ENCODE data around the gene KCNV2.

- no peak for TF ChIP-seq POLR2A (IDR thresholded peaks at IDR 0.05)
- TF ChIP-seq, protein P1, sequence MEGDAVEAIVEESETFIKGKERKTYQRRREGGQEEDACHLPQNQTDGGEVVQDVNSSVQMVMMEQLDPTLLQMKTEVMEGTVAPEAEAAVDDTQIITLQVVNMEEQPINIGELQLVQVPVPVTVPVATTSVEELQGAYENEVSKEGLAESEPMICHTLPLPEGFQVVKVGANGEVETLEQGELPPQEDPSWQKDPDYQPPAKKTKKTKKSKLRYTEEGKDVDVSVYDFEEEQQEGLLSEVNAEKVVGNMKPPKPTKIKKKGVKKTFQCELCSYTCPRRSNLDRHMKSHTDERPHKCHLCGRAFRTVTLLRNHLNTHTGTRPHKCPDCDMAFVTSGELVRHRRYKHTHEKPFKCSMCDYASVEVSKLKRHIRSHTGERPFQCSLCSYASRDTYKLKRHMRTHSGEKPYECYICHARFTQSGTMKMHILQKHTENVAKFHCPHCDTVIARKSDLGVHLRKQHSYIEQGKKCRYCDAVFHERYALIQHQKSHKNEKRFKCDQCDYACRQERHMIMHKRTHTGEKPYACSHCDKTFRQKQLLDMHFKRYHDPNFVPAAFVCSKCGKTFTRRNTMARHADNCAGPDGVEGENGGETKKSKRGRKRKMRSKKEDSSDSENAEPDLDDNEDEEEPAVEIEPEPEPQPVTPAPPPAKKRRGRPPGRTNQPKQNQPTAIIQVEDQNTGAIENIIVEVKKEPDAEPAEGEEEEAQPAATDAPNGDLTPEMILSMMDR (IDR thresholded peaks at IDR 0.05) = no peak
Observed at GRCh38 chr9:2767800-2768677, 50.7 kb downstream of the KCNV2 start.

All from esophagus squamous epithelium (tissue), 4 donors.